GM23338 (cell line): ENCODE data around the gene SMIM43. TPM values are rescaled to one million over a fixed set of nuclear protein-coding genes. Genes with fewer than 3 reads are reported as not detected.

Experiments
- ATAC-seq: fragments of 200-7000 bp; cut with Tn5 transposase; 3 replicates; pipeline ENCODE4 v1.9.1; 2020
- DNase-seq: peaks from one replicate; pipeline ENCODE4 v3.0.0-alpha.2; 2015; ENCODE audit warnings: low spot score
- H2AFZ ChIP-seq: fragments of 200-600 bp; sonication (generic); 2 replicates; pipeline ENCODE4 v1.8.0; 2016; ENCODE audit warnings: antibody characterized with exemption, mild to moderate bottlenecking, moderate library complexity
- H3F3A ChIP-seq: fragments of 200-600 bp; sonication (generic); replicated peaks from 2 replicates; pipeline ENCODE4 v1.8.0; 2017; ENCODE audit warnings: antibody characterized with exemption, mixed run types, low read depth
- H3K27ac ChIP-seq: fragments of 200-600 bp; sonication (generic); 2 replicates; pipeline ENCODE4 v1.6.1; 2016; ENCODE audit warnings: low read depth
- H3K27me3 ChIP-seq: fragments of 200-600 bp; sonication (generic); 2 replicates; pipeline ENCODE4 v1.8.0; 2016; ENCODE audit warnings: mild to moderate bottlenecking, mixed run types, moderate library complexity; ENCODE audit not compliant: insufficient read depth
- H3K36me3 ChIP-seq: fragments of 200-600 bp; sonication (generic); 2 replicates; pipeline ENCODE4 v1.8.0; 2016; ENCODE audit warnings: mild to moderate bottlenecking; ENCODE audit not compliant: insufficient read depth
- H3K4me1 ChIP-seq: fragments of 200-600 bp; sonication (generic); 2 replicates; pipeline ENCODE4 v1.8.0; 2016; ENCODE audit warnings: mild to moderate bottlenecking, moderate library complexity; ENCODE audit not compliant: insufficient read depth
- H3K4me2 ChIP-seq: fragments of 200-600 bp; sonication (generic); 2 replicates; pipeline ENCODE4 v1.7.1; 2017; ENCODE audit warnings: mixed run types
- H3K4me3 ChIP-seq: fragments of 200-600 bp; sonication (generic); 2 replicates; pipeline ENCODE4 v1.6.1; 2016; ENCODE audit warnings: mixed run types
- H3K79me2 ChIP-seq: fragments of 200-600 bp; sonication (generic); replicated peaks from 2 replicates; pipeline ENCODE4 v1.8.0; 2017; ENCODE audit warnings: mild to moderate bottlenecking; ENCODE audit not compliant: insufficient read depth
- H3K9me2 ChIP-seq: fragments of 200-600 bp; sonication (generic); 2 replicates; pipeline ENCODE4 v1.8.0; 2017; ENCODE audit not compliant: insufficient read depth
- H4K20me1 ChIP-seq: fragments of 200-600 bp; sonication (generic); replicated peaks from 2 replicates; pipeline ENCODE4 v1.8.0; 2017; ENCODE audit warnings: mild to moderate bottlenecking; ENCODE audit not compliant: insufficient read depth
- H3K27ac Mint-ChIP-seq: 2 replicates; pipeline ENCODE4 v1.8.0; 2020; ENCODE audit warnings: inconsistent platforms, mild to moderate bottlenecking, moderate library complexity, mixed read lengths
- H3K27me3 Mint-ChIP-seq: 3 replicates; pipeline ENCODE4 v1.8.0; 2022; ENCODE audit warnings: low read depth, mild to moderate bottlenecking, moderate library complexity, mixed read lengths, inconsistent platforms; ENCODE audit not compliant: insufficient read depth, poor library complexity
- H3K36me3 Mint-ChIP-seq: 3 replicates; pipeline ENCODE4 v1.8.0; 2021; ENCODE audit warnings: low read depth, mild to moderate bottlenecking, inconsistent platforms, moderate library complexity, mixed read lengths
- H3K4me1 Mint-ChIP-seq: 3 replicates; pipeline ENCODE4 v1.8.0; 2020; ENCODE audit warnings: mild to moderate bottlenecking, inconsistent platforms, mixed read lengths
- H3K4me3 Mint-ChIP-seq: 3 replicates; pipeline ENCODE4 v1.8.0; 2021; ENCODE audit warnings: moderate library complexity, mild to moderate bottlenecking, inconsistent platforms, mixed read lengths
- H3K9me3 Mint-ChIP-seq: 3 replicates; pipeline ENCODE4 v1.8.0; 2020; ENCODE audit warnings: moderate library complexity, mild to moderate bottlenecking, inconsistent platforms, mixed read lengths
- CTCF ChIP-seq, 2 experiments: fragments of 200-600 bp in 1 of 2; sonication (generic) in 1 of 2; conservative IDR thresholded peaks; 2 replicates each; pipeline versions ENCODE4 v1.5.1 to v1.6.1; 2016 to 2017; ENCODE audit warnings: antibody characterized with exemption in 2 of 2, low read depth in 2 of 2, mild to moderate bottlenecking in 2 of 2, moderate library complexity in 1 of 2
- EZH2 ChIP-seq: fragments of 200-600 bp; sonication (generic); IDR thresholded peaks from one replicate; pipeline ENCODE4 v1.8.0; 2017; ENCODE audit warnings: antibody characterized with exemption, mild to moderate bottlenecking, low read depth; ENCODE audit not compliant: unreplicated experiment
- JUNB ChIP-seq: IDR thresholded peaks from one replicate; pipeline ENCODE4 v1.6.1; 2016; ENCODE audit warnings: antibody characterized with exemption; ENCODE audit not compliant: unreplicated experiment
- REST ChIP-seq: IDR thresholded peaks from one replicate; pipeline ENCODE4 v1.6.1; 2018; ENCODE audit warnings: antibody characterized with exemption; ENCODE audit not compliant: unreplicated experiment
- STAT1 ChIP-seq: IDR thresholded peaks from one replicate; pipeline ENCODE4 v1.6.1; 2016; ENCODE audit warnings: antibody characterized with exemption; ENCODE audit not compliant: unreplicated experiment
- ZNF331 ChIP-seq: fragments of 250-450 bp; sonication (Bioruptor Pico); IDR thresholded peaks from 2 replicates; pipeline ENCODE4 v1.5.0; 2020; ENCODE audit warnings: low read depth, mild to moderate bottlenecking, moderate library complexity
- polyA plus RNA-seq: library from polyadenylated mRNA; unstranded; fragments of >200 nt; fragmentation: Nextera tagmentation; extraction: Ambion mirVana; gene quantifications from 2 replicates; pipeline ENCODE4 v1.2.1, GENCODE V29; 2016
- total RNA-seq: library from RNA; depleted of rRNA; stranded (reverse); fragments of >200 nt; shearing (Covaris generic); gene quantifications from 2 replicates; pipeline ENCODE4 v1.2.3, GENCODE V29; 2014
- TF ChIP-seq, protein P1 (sequence below): fragments of 250-450 bp; sonication (Bioruptor Pico); IDR thresholded peaks from 2 replicates; pipeline ENCODE4 v1.5.0; 2020; ENCODE audit warnings: mild to moderate bottlenecking, moderate library complexity

SMIM43 gene
- total and polyA plus RNA-seq, 2 experiments from 2014 or later = 0.26 to 0.56 TPM

DNA sequence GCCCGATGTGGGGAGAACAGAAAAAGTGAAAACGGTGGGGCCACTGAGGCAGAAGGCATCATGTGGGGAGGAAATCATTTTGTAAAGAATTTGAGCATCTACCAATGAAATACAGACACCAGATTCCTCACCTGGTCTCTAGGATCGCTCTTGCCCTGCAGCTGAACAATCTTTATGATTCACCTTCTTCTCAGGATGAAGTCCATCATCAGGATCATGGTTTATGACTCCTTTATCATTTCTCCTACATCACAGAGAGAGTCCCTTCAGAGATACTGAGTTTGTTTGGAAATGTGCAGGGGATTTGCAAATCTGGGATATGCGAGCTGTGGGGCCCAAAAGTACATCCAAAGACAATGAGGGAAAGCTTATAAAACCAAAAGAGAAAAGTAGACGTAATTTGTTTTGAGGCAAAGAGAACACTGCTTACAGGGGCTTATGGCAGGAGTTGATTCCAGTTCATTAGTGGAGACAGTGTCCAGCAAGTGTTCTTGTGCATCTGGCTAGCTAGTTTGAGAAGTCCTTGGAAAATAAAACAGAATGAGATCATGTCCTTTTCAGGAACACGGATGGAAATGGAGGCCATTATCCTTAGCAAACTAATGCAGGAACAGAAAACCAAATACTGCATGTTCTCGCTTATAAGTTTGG is 52.8 kb downstream of the SMIM43 start:
- Histone ChIP-seq H2AFZ (peak overlapping the region; percentile 69), H3K4me1 (peaks cover 12% of the 10 kb centered on the region), H3K79me2 (no peaks in the 10 kb centered on the region), H3K9me2 (no peaks in the 10 kb centered on the region), H3K27me3 (no peaks in the 10 kb centered on the region), H3F3A (no peaks in the 10 kb centered on the region), H3K4me3 (peak overlapping the region; percentile 46), H4K20me1 (no peaks in the 10 kb centered on the region), H3K36me3 (no peaks in the 10 kb centered on the region), H3K4me2 (peak overlapping the region; percentile 77), H3K27ac (peak overlapping the region; percentile 88)
- Mint-ChIP-seq H3K4me3 (peak overlapping the region; percentile 56), H3K27me3 (peaks cover 6% of the 10 kb centered on the region), H3K9me3 (no peaks in the 10 kb centered on the region), H3K4me1 (peaks cover 20% of the 10 kb centered on the region), H3K27ac (peak overlapping the region; percentile 84), H3K36me3 (no peaks in the 10 kb centered on the region)
- no peak for TF ChIP-seq EZH2
- no peak for TF ChIP-seq STAT1
- no peak for TF ChIP-seq ZNF331 (CRISPR knock-in tag)
- no peak for TF ChIP-seq CTCF (conservative IDR thresholded peaks at IDR 0.05; ENCODE audit: low read depth in 2 of 2)
- TF ChIP-seq JUNB = no peak
- TF ChIP-seq, protein P1, sequence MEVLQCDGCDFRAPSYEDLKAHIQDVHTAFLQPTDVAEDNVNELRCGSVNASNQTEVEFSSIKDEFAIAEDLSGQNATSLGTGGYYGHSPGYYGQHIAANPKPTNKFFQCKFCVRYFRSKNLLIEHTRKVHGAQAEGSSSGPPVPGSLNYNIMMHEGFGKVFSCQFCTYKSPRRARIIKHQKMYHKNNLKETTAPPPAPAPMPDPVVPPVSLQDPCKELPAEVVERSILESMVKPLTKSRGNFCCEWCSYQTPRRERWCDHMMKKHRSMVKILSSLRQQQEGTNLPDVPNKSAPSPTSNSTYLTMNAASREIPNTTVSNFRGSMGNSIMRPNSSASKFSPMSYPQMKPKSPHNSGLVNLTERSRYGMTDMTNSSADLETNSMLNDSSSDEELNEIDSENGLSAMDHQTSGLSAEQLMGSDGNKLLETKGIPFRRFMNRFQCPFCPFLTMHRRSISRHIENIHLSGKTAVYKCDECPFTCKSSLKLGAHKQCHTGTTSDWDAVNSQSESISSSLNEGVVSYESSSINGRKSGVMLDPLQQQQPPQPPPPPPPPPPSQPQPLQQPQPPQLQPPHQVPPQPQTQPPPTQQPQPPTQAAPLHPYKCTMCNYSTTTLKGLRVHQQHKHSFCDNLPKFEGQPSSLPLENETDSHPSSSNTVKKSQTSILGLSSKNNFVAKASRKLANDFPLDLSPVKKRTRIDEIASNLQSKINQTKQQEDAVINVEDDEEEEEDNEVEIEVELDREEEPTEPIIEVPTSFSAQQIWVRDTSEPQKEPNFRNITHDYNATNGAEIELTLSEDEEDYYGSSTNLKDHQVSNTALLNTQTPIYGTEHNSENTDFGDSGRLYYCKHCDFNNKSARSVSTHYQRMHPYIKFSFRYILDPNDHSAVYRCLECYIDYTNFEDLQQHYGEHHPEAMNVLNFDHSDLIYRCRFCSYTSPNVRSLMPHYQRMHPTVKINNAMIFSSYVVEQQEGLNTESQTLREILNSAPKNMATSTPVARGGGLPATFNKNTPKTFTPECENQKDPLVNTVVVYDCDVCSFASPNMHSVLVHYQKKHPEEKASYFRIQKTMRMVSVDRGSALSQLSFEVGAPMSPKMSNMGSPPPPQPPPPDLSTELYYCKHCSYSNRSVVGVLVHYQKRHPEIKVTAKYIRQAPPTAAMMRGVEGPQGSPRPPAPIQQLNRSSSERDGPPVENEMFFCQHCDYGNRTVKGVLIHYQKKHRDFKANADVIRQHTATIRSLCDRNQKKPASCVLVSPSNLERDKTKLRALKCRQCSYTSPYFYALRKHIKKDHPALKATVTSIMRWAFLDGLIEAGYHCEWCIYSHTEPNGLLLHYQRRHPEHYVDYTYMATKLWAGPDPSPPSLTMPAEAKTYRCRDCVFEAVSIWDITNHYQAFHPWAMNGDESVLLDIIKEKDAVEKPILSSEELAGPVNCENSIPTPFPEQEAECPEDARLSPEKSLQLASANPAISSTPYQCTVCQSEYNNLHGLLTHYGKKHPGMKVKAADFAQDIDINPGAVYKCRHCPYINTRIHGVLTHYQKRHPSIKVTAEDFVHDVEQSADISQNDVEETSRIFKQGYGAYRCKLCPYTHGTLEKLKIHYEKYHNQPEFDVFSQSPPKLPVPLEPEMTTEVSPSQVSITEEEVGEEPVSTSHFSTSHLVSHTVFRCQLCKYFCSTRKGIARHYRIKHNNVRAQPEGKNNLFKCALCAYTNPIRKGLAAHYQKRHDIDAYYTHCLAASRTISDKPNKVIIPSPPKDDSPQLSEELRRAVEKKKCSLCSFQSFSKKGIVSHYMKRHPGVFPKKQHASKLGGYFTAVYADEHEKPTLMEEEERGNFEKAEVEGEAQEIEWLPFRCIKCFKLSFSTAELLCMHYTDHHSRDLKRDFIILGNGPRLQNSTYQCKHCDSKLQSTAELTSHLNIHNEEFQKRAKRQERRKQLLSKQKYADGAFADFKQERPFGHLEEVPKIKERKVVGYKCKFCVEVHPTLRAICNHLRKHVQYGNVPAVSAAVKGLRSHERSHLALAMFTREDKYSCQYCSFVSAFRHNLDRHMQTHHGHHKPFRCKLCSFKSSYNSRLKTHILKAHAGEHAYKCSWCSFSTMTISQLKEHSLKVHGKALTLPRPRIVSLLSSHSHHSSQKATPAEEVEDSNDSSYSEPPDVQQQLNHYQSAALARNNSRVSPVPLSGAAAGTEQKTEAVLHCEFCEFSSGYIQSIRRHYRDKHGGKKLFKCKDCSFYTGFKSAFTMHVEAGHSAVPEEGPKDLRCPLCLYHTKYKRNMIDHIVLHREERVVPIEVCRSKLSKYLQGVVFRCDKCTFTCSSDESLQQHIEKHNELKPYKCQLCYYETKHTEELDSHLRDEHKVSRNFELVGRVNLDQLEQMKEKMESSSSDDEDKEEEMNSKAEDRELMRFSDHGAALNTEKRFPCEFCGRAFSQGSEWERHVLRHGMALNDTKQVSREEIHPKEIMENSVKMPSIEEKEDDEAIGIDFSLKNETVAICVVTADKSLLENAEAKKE (CRISPR knock-in tag) = no peak
- no peak for TF ChIP-seq REST
- no peak for ATAC-seq
- DNase-seq = no peak
